Suprapubic skin (tissue), 4 donors: ENCODE measurements around the gene DYRK2.

Source experiments
- POLR2A ChIP-seq, 2 donors: fragments of 450-650 bp; IDR thresholded peaks; one replicate each; pipeline ENCODE4 v1.6.1; 2017; ENCODE audit warnings: antibody characterized with exemption in 2 of 2, mild to moderate bottlenecking in 2 of 2, moderate library complexity in 2 of 2
- POLR2AphosphoS5 ChIP-seq, 3 donors: sonication (generic); formaldehyde crosslinking; IDR thresholded peaks; one replicate each; pipeline ENCODE4 v1.6.1; 2017; ENCODE audit warnings: antibody characterized with exemption in 3 of 3
- TF ChIP-seq, protein P1 (sequence below), 2 donors: fragments of 200-600 bp in 1 of 2; fragments of 450-650 bp in 1 of 2; sonication (generic) in 1 of 2; IDR thresholded peaks; one replicate each; pipeline ENCODE4 v1.5.1; 2016 to 2019; ENCODE audit warnings: antibody characterized with exemption in 2 of 2, mild to moderate bottlenecking in 1 of 2, moderate library complexity in 1 of 2

DNA sequence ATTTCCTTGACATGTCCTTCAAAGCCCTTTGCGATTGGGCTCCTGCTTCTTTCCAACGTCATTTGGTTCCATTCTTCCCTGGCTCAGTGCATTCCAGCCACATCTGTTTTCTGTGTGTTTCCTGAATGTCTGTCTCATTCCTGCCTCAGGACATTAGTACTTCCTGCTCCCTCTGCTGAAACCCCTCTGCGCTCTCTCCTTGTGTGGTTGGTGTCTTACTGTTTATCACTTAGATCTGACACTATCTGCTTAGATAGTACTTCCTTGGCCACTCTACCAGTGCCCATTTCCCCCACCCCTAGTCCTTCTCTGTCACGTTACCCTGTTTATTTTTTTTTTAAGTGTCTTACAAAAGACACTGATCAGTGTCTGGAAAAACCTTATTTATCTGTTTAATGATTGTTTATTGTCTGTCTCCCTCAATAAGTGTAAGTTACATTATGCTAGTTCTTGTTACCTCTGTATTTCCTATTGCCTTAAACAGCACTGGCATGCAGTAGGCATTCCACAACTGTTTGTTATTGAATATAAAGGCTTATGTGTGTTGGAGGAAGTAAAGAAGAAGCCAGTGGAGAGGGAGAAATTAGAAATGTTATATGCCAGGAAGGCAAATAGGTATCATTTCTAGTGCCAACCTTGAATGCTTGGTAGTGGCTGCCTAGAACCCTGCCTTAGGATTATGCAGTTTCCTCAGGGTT is 21.5 kb downstream of the DYRK2 start:
- TF ChIP-seq, protein P1, sequence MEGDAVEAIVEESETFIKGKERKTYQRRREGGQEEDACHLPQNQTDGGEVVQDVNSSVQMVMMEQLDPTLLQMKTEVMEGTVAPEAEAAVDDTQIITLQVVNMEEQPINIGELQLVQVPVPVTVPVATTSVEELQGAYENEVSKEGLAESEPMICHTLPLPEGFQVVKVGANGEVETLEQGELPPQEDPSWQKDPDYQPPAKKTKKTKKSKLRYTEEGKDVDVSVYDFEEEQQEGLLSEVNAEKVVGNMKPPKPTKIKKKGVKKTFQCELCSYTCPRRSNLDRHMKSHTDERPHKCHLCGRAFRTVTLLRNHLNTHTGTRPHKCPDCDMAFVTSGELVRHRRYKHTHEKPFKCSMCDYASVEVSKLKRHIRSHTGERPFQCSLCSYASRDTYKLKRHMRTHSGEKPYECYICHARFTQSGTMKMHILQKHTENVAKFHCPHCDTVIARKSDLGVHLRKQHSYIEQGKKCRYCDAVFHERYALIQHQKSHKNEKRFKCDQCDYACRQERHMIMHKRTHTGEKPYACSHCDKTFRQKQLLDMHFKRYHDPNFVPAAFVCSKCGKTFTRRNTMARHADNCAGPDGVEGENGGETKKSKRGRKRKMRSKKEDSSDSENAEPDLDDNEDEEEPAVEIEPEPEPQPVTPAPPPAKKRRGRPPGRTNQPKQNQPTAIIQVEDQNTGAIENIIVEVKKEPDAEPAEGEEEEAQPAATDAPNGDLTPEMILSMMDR (IDR thresholded peaks at IDR 0.05): no peak
- no peak for TF ChIP-seq POLR2A (IDR thresholded peaks at IDR 0.05)
- TF ChIP-seq POLR2AphosphoS5 (IDR thresholded peaks at IDR 0.05): no peak
